Mesendoderm (in vitro differentiated cells): Measurements from ENCODE around the gene SDK1.

Experiments used
- DNase-seq: peaks from one replicate; pipeline ENCODE4 v3.0.0; 2013
- H2AK5ac ChIP-seq: 2 replicates; pipeline ENCODE4 v1.6.1; 2013; ENCODE audit warnings: low read length, inconsistent platforms
- H2BK120ac ChIP-seq: 2 replicates; pipeline ENCODE4 v1.6.1; 2013; ENCODE audit warnings: low read depth, mild to moderate bottlenecking, low read length, moderate library complexity, mixed read lengths
- H2BK15ac ChIP-seq: replicated peaks from 2 replicates; pipeline ENCODE4 v1.6.1; 2013; ENCODE audit warnings: low read depth, mild to moderate bottlenecking, moderate library complexity
- H2BK5ac ChIP-seq: 2 replicates; pipeline ENCODE4 v1.6.1; 2013; ENCODE audit warnings: low read length, inconsistent platforms
- H3K18ac ChIP-seq: 2 replicates; pipeline ENCODE4 v1.6.1; 2013; ENCODE audit warnings: mild to moderate bottlenecking, low read length, mixed read lengths
- H3K23ac ChIP-seq: one replicate; pipeline ENCODE4 v1.6.1; 2013; ENCODE audit warnings: low read length
- H3K27ac ChIP-seq: 2 replicates; pipeline ENCODE4 v1.5.1; 2013; ENCODE audit warnings: low read depth, mild to moderate bottlenecking, inconsistent platforms, low read length, moderate library complexity
- H3K27me3 ChIP-seq: 2 replicates; pipeline ENCODE4 v1.6.1; 2013; ENCODE audit warnings: low read length, control low read depth, mild to moderate bottlenecking, inconsistent platforms; ENCODE audit not compliant: insufficient read depth, poor library complexity
- H3K36me3 ChIP-seq: 2 replicates; pipeline ENCODE4 v1.6.1; 2013; ENCODE audit warnings: low read length, inconsistent platforms; ENCODE audit not compliant: control insufficient read depth, insufficient read depth
- H3K4ac ChIP-seq: one replicate; pipeline ENCODE4 v1.6.1; 2013; ENCODE audit warnings: low read depth, mild to moderate bottlenecking, low read length, moderate library complexity
- H3K4me1 ChIP-seq: 2 replicates; pipeline ENCODE4 v1.6.1; 2013; ENCODE audit warnings: low read depth, low read length, inconsistent platforms; ENCODE audit not compliant: control insufficient read depth
- H3K4me2 ChIP-seq: 2 replicates; pipeline ENCODE4 v1.6.1; 2013; ENCODE audit warnings: low read length
- H3K4me3 ChIP-seq: 2 replicates; pipeline ENCODE4 v1.5.1; 2013; ENCODE audit warnings: mild to moderate bottlenecking, low read length
- H3K56ac ChIP-seq: one replicate; pipeline ENCODE4 v1.6.1; 2013; ENCODE audit warnings: low read length
- H3K79me1 ChIP-seq: 2 replicates; pipeline ENCODE4 v1.6.1; 2013; ENCODE audit warnings: low read length, inconsistent platforms
- H3K79me2 ChIP-seq: 2 replicates; pipeline ENCODE4 v1.6.1; 2013; ENCODE audit warnings: mild to moderate bottlenecking, low read length; ENCODE audit not compliant: control insufficient read depth, insufficient read depth
- H3K9ac ChIP-seq: 2 replicates; pipeline ENCODE4 v1.6.1; 2013; ENCODE audit warnings: low read length, inconsistent platforms
- H4K5ac ChIP-seq: one replicate; pipeline ENCODE4 v1.6.1; 2013; ENCODE audit warnings: low read length
- H4K8ac ChIP-seq: one replicate; pipeline ENCODE4 v1.6.1; 2013; ENCODE audit warnings: low read depth, mild to moderate bottlenecking, control low read depth, low read length, moderate library complexity
- WGBS: extraction: QIAGEN DNeasy Blood & Tissue Kit; methylation state at CpG from one replicate; pipeline ENCODE4 v1.1.7; 2013; ENCODE audit warnings: low lambda C conversion rate, missing lambda C conversion rate; ENCODE audit not compliant: insufficient coverage; ENCODE audit errors: extremely low coverage; 5-methylcytosine and 5-hydroxymethylcytosine counted together

Gene SDK1

DNA sequence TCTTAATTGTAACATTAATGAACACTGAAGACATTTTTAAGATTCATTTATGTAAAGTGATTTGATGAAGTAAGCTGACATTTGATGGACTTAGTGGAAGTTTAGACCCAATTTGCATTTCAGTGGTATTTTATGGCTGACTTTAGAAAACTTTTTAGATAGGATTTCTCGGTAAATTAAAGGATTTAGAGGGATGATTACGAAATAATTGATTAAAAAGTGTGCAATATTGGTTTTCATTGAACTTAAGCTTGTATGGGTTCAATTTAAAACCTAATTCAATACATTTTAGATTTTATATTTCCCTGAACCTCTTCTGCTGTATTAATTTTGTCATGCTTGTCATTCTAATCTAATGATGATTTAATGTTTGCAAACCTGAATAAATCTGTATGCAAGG, 135.1 kb downstream of the SDK1 start:
- no peaks in the 10 kb centered on the region for H3K79me1 ChIP-seq
- H4K8ac ChIP-seq, result no peak overlapping the region
- no peak for DNase-seq
- H2BK15ac ChIP-seq, result no peak overlapping the region
- no peak overlapping the region for H3K4me2 ChIP-seq
- no peaks in the 10 kb centered on the region for H3K4me1 ChIP-seq
- no peak overlapping the region for H2BK120ac ChIP-seq
- 100% methylated on average over 2 of the region's 2 CpGs for WGBS
- no peaks in the 10 kb centered on the region for H3K79me2 ChIP-seq
- H3K56ac ChIP-seq, result no peak overlapping the region
- no peaks in the 10 kb centered on the region for H3K36me3 ChIP-seq
- no peak overlapping the region for H3K27ac ChIP-seq
- no peak overlapping the region for H3K4me3 ChIP-seq
- no peak overlapping the region for H2AK5ac ChIP-seq
- H4K5ac ChIP-seq, result no peak overlapping the region
- no peaks in the 10 kb centered on the region for H3K27me3 ChIP-seq
- no peak overlapping the region for H3K4ac ChIP-seq
- no peak overlapping the region for H3K9ac ChIP-seq
- H3K23ac ChIP-seq, result no peak overlapping the region
- no peak overlapping the region for H2BK5ac ChIP-seq
- no peak overlapping the region for H3K18ac ChIP-seq

GRCh38 chr7:3436746-3437145, 135.7 kb downstream of the SDK1 start:
- no peak overlapping the region for H3K4me3 ChIP-seq
- no peak overlapping the region for H3K56ac ChIP-seq
- no peak overlapping the region for H3K23ac ChIP-seq
- no peak overlapping the region for H2BK120ac ChIP-seq
- no peaks in the 10 kb centered on the region for H3K79me2 ChIP-seq
- no CpG with 5 or more reads among the region's 5 CpGs for WGBS
- H3K4ac ChIP-seq, result no peak overlapping the region
- H2AK5ac ChIP-seq, result no peak overlapping the region
- DNase-seq, result no peak
- H2BK5ac ChIP-seq, result no peak overlapping the region
- no peaks in the 10 kb centered on the region for H3K27me3 ChIP-seq
- H3K36me3 ChIP-seq, result no peaks in the 10 kb centered on the region
- H3K27ac ChIP-seq, result no peak overlapping the region
- no peak overlapping the region for H4K5ac ChIP-seq
- H3K18ac ChIP-seq, result no peak overlapping the region
- H3K79me1 ChIP-seq, result no peaks in the 10 kb centered on the region
- no peak overlapping the region for H3K4me2 ChIP-seq
- H2BK15ac ChIP-seq, result no peak overlapping the region
- H3K9ac ChIP-seq, result no peak overlapping the region
- no peaks in the 10 kb centered on the region for H3K4me1 ChIP-seq
- H4K8ac ChIP-seq, result no peak overlapping the region

DNA sequence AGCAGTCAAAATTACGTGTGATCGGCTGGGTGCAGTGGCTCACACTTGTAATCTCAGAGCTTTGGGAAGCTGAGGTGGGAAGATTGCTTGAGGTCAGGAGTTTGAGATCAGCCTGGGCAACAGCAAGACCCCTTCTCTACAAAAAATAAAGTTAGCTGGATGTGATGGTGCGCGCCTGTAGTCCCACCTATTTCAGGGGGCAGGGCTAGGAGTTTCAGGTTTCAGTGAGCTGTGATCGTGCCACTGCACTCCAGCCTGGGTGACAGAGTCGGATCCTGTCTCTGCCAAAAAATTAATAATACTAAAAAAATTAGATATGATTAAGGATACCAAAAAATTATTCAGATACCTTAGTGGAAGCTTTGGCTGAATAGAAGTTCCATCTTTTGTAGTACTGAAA, 136.4 kb downstream of the SDK1 start:
- Histone ChIP-seq H3K9ac (no peak overlapping the region), H3K79me2 (no peaks in the 10 kb centered on the region), H3K18ac (no peak overlapping the region), H3K4me2 (no peak overlapping the region), H4K5ac (no peak overlapping the region), H3K23ac (no peak overlapping the region), H2BK5ac (no peak overlapping the region), H3K4me1 (no peaks in the 10 kb centered on the region), H3K56ac (no peak overlapping the region), H3K79me1 (no peaks in the 10 kb centered on the region), H4K8ac (no peak overlapping the region), H2BK120ac (no peak overlapping the region), H3K4ac (no peak overlapping the region), H2AK5ac (no peak overlapping the region), H3K27ac (no peak overlapping the region), H3K4me3 (no peak overlapping the region), H3K36me3 (no peaks in the 10 kb centered on the region), H3K27me3 (no peaks in the 10 kb centered on the region), H2BK15ac (no peak overlapping the region)
- WGBS, result no CpG with 5 or more reads among the region's 6 CpGs
- no peak for DNase-seq

DNA sequence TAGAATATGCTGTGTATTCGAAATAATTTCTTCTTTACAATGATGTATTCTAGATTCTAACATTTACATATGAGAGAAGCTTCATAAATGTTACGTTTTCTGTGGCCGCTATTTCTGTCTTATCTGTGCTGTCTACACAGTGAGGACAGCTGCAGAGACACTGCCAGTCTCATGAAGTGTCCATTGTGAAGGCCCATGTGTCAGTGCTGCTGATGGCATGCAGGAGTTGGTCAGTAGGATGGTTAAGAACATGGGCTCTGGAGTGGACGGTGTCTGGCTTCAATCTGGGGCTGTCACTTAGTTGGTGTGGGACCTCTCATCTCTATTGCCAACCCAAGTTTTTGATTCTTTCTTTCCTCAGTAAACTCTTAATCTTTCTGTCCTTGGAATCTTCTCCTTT, 137.3 kb downstream of the SDK1 start:
- Histone ChIP-seq H3K36me3 (no peaks in the 10 kb centered on the region), H3K27me3 (no peaks in the 10 kb centered on the region), H3K23ac (no peak overlapping the region), H3K56ac (no peak overlapping the region), H4K8ac (no peak overlapping the region), H3K4me1 (no peaks in the 10 kb centered on the region), H2AK5ac (no peak overlapping the region), H3K9ac (no peak overlapping the region), H2BK5ac (no peak overlapping the region), H3K4ac (no peak overlapping the region), H2BK120ac (no peak overlapping the region), H2BK15ac (no peak overlapping the region), H3K4me2 (no peak overlapping the region), H3K79me1 (no peaks in the 10 kb centered on the region), H4K5ac (no peak overlapping the region), H3K27ac (no peak overlapping the region), H3K79me2 (no peaks in the 10 kb centered on the region), H3K4me3 (no peak overlapping the region), H3K18ac (no peak overlapping the region)
- WGBS, result no CpG with 5 or more reads among the region's 4 CpGs
- no peak for DNase-seq

- no peak overlapping the region for H3K27ac ChIP-seq
- no peak overlapping the region for H3K4me2 ChIP-seq
- no CpG with 5 or more reads among the region's 3 CpGs for WGBS
- no peaks in the 10 kb centered on the region for H3K36me3 ChIP-seq
- no peak overlapping the region for H3K4me3 ChIP-seq
- no peak overlapping the region for H2BK15ac ChIP-seq
- H3K4ac ChIP-seq, result no peak overlapping the region
- H2BK120ac ChIP-seq, result no peak overlapping the region
- no peaks in the 10 kb centered on the region for H3K79me2 ChIP-seq
- H3K18ac ChIP-seq, result no peak overlapping the region
- no peak overlapping the region for H4K5ac ChIP-seq
- H4K8ac ChIP-seq, result no peak overlapping the region
- H3K9ac ChIP-seq, result no peak overlapping the region
- no peak overlapping the region for H3K56ac ChIP-seq
- H3K4me1 ChIP-seq, result no peaks in the 10 kb centered on the region
- H3K27me3 ChIP-seq, result no peaks in the 10 kb centered on the region
- H2AK5ac ChIP-seq, result no peak overlapping the region
- no peak overlapping the region for H3K23ac ChIP-seq
- H2BK5ac ChIP-seq, result no peak overlapping the region
- DNase-seq, result peak; percentile 49
- no peaks in the 10 kb centered on the region for H3K79me1 ChIP-seq
These were observed 138.4 kb downstream of the SDK1 start for GRCh38 chr7:3439333-3440030.

DNA sequence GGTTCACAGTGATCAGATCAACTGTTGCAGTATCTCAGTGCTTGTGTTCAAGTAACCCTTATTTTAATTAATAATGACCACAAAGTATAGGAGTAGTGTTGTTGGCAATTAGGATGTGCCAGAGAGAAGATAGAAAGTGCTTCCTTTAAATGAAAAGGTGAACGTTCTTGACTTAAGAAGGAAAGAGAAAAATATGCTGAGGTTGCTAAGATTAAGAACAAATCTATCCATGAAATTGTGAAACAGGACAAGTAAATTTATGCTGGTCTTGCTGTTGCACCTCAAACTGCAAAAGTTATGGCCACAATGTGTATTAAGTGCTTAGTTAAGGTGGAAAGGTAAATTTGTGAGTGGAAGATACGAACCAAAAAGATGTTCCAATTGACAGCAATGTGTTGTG, 139.5 kb downstream of the SDK1 start:
- H3K23ac ChIP-seq, result no peak overlapping the region
- no peak overlapping the region for H3K9ac ChIP-seq
- H3K27ac ChIP-seq, result no peak overlapping the region
- H3K4ac ChIP-seq, result no peak overlapping the region
- no peak overlapping the region for H3K4me2 ChIP-seq
- no peaks in the 10 kb centered on the region for H3K27me3 ChIP-seq
- no peak overlapping the region for H3K56ac ChIP-seq
- H3K4me3 ChIP-seq, result no peak overlapping the region
- no peak overlapping the region for H4K8ac ChIP-seq
- H2BK5ac ChIP-seq, result no peak overlapping the region
- no peak overlapping the region for H2BK15ac ChIP-seq
- H3K36me3 ChIP-seq, result no peaks in the 10 kb centered on the region
- H3K79me1 ChIP-seq, result no peaks in the 10 kb centered on the region
- no peak for DNase-seq
- no peaks in the 10 kb centered on the region for H3K79me2 ChIP-seq
- no peaks in the 10 kb centered on the region for H3K4me1 ChIP-seq
- H2AK5ac ChIP-seq, result no peak overlapping the region
- WGBS, result no CpG with 5 or more reads among the region's 2 CpGs
- no peak overlapping the region for H3K18ac ChIP-seq
- no peak overlapping the region for H2BK120ac ChIP-seq
- no peak overlapping the region for H4K5ac ChIP-seq
